HS-27A (cell line): Measurements from ENCODE around the gene KIF17.
"Not testable (repeated sequence)": the region's sequence is repeated elsewhere in the genome, so short reads cannot be mapped to it uniquely, and the experiment has no call there.

ENCODE experiments used
- DNase-seq: peaks from one replicate; pipeline ENCODE4 v3.0.0-alpha.2; 2012; ENCODE audit warnings: low read depth, missing footprints

KIF17 gene

DNA sequence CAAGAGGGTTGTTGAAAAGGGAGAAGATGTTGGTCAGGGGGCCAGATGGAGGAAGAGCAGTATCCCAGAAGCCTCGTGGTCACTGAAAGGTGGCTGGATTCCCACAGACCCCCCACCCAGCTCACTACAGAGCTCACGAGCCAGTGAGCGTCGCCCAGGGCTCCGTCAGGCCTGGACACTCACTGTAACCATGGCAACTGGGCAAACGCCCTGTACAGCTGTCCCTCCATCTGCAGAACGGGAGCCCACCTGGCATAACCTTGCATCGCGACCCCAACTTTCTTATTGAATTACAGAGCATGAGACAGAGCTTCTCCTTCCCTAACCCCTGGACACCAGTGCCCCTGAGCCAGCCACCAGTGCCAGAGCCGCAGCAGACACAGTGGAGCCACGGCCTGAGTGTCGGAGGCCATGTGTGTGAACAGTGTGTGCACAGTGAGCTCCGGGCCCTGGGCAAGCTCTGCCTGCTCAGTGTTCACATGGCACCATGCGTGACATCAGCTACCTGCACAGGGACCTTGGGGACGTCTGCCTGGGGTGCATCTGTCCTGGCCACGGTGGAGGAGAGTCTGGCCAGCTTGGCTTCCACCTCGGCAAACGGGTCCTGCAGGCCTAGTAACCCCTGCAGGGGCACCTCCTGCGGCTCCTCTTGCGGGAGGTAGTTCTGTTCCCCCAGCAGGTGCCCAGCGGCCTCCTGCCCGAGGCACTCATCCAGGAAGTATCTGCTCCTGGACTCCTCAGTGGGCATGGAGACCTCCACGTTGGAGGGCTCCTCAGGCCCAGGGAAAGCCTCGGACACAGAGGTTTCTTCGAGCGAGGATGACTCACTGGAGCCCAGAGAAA lies 30.7 kb downstream of the KIF17 start:
- DNase-seq, result no peak

DNA sequence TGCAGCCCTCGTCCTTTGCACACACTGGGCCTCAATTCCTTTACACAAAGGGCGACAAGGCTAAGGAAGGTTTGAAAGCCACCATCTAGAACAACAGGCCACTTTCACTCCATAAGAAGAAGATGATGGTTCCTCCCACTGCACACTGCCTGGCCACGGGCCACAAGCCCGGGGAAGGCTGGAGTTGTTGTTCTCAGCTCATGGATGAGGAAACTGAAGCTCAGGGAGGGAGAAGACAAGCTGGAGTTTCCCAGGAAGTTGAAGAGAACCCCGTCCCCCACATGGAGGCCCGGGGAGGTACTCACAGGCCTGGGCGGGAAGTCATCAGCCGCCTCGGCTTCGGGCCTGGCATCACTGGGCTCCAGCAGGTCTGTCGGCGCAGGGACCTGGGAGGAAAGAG lies 32.1 kb downstream of the KIF17 start:
- no peak for DNase-seq

DNA sequence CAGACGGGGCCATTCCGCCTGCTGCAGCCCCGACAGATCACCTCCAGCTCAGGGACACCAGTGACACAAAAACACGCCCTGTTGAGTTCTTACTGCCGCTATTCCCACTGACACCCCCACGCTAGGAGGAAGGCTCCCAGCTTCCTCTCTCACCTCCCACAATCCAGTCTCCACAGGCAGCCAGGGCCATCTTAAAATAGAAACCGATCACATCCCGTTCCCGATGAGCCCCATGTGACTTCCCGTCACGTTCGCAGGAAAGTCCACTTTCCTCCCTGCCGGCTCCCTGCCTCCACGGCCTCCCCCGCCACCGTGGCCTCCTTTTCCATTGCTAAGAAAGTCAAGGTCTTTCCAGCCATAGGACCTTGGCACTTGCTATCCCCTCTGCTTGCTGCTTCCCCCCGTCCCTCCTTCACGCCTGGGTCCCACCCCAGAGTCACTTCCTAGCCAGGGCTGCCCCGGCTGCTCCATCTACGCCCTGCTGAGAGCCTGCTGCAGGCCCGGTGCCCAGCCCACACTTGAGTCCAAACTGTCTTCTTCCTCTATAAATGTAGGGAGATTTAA lies 32.6 kb downstream of the KIF17 start:
- DNase-seq, result no peak

DNA sequence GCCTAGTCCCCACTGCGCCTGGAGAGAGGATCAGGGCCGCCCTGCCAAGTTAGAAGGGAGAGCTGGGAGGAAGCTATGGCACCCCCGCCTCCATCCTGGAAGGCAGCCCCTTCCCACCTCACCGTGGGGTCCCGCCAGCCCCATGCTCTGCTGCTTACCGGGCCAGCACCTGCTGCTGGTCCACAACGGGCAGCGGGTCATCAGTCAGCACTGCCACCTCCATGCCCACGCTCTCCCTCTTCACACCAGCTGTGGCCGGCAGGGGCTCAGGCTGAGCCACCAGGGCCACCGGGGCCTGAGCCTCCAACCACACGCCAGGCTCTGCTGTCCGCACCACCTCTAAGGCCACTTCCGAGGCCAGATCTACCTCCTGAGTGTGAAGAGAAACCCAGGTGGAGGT lies 33.2 kb downstream of the KIF17 start:
- DNase-seq, result no peak

DNA sequence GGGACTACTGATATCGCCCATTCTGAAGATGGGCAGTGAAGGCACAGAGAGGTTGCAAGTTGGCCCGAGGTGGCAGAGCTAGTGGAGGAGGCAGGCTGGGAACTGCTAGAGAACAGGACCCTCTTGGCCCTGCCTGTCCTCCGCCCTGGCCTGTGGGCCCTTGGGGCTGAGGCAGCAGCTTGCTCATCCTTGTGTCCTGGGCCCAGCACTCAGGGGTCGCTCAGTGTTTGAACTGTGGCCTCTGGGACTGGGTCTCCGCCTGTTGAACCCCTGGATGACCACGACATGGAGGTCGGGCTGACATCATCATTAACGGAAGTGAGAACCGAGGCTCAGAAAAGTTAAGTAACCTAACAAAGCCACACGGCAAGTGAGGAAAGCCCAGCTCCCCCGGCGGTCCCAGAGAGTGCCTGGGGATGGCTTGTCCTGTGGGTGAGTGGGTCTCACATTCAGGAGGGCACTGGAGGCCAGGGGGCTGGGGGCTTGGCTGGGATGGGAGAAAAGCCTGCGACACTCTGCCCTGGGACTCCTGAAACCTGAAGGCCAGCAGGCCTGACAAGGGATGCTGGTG lies 33.7 kb downstream of the KIF17 start:
- no peak for DNase-seq

DNA sequence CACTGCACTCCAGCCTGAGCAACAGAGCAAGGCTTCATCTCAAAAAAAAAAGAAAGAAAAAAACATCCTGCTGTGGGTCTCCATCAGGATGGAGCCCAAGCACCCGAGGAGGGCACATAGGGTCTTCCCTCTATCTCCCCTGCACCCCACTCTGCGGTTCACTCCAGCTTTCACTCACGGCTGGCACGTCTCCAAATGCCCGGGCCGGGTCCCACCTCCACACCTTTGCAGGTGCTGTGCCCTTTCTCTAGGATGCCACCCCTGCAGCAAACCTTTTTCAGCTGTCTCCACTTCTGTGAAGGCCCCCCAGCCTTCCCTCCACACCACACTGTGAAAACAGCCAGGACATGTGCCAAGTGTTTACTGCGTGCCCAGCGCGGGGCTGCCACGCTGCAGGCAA lies 34.2 kb downstream of the KIF17 start:
- DNase-seq, result no peak

DNA sequence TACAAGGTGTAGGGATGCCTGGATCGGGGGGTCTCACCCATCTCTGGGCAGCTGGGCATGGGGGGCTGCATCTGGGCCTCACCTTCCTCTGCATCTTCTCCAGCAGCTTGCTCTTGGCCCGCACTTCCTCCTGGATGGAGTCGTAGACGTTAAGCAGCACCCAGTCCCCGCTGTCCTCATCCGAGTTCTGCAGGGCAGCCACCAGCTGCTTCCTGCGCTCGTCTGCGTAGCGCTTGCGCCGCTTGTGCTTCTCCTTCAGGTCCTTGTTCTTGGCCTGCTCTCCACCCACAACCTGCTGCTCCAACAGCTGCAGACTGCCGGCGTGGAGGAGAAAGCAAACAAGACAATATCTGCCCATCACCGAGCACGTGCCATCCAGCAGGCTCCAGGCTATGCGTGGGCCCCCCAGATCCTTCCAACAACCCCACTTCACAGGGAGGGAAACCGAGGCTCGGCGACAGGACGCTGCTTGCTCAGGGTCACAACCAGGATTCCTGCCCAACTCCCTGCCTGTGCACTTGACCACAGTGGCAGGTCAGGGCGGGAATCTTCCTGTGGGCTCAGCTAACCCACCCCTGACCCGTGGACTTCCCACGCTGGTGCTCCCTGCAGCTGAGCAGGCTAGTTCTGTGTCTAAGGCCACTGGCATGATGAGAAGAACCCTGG lies 35.1 kb downstream of the KIF17 start:
- no peak for DNase-seq

DNA sequence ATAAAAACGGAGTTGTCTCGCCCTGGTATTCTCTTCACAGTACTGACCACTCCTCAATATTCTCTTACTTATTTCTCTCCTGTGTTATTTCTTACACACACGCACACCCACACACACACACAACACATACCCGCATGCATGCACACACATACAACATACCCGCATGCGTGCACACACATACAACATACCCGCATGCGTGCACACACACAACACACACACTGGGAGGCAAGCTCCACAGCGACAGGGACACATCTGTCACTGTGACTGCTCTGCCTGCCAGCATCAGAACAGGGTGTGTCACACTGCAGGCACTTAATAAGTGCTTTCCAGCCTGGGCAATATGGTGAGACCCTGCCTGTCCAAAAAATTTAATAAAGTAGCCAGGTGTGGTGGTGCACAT lies 35.8 kb downstream of the KIF17 start:
- DNase-seq, result no peak

DNA sequence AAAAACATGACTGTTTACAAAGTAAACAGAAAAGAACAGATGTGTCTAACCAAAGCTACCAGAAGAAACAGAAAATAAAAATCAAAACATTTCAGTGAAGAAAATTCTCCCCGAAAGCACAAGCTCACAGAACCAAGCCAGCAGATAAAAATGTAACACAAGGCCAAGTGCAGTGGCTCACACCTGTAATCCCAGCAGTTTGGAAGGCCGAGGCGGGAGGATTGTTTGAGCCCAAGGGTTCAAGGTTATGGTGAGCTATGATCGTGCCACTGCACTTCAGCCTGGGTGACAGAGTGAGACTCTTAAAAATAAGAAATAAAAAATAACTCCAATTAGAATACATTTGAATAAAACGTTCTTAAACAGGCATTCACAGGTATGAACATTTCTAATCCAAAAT lies 37.5 kb downstream of the KIF17 start:
- no peak for DNase-seq

DNA sequence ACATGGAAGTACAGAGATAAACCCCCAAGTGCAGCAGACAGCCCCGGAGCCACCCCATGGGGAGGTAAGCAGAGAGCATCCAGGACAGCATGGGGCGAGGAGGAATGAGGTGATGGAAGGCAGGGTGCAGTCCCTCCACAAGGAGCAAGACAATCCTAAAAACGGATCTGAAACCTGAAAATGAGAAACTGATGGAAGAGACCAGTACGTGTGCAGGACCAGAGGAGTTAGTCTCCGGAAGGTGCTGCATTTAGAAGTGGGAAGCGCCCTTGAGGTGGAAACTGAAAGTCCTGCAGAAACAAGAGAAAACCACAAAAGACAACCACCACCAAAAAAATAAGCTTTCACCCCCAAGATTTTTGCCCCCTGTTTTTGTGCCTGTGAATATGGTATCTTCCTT lies 39.2 kb downstream of the KIF17 start:
- no peak for DNase-seq

DNA sequence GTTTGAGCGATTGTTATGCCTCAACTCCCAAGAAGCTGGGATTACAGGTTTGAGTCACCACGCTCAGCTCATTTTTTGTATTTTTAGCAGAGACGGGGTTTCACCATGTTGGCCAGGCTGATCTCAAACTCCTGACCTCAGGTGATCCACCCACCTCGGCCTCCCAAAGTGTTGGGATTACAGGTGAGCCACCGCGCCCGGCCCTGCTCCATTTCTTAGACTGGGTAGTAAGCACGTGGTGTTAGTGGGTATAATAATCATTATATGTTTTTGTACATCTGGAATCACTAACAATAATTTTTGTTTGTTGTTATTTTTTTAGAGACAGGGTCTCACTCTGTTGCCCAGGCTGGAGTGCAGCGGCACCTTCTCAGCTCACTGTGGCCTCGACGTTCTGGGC lies 44.2 kb downstream of the KIF17 start:
- DNase-seq, result not testable (repeated sequence)

DNA sequence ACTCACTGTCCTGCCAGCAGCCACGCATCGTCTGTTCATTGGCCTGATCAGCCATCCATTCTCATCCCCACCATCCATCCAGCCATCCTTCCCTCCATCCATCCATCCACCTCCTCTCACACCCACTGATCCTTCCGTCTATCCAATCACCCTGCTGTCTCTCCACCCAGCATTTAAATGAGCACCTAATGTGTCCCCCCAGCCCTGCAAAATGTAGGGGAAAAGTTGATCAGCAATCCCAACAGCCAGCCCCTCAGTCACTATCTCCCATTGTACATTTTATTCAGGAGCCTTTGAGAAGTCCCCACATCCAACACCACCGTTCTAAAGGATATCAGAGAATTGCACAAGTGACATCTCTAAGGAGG lies 45.6 kb downstream of the KIF17 start:
- no peak for DNase-seq

DNA sequence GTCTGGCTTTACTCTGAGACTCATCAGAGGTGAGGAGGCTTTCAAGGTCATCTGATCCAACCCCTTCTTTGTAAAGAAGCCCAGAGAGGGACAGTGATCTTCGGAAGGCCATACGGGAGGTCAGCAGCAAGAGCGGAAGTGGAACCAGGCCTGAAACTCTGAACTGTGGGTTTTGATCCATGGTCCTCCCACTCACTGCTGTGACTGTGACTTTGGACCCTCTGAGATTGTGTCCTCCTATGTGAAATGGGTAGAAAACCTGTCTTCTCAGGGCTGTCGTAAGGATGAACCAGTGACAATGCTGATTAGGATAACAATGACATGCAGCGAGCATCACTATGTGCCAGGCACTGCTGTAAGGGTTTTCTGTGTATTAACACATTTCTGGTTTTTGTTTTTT lies 46.9 kb downstream of the KIF17 start:
- no peak for DNase-seq

DNA sequence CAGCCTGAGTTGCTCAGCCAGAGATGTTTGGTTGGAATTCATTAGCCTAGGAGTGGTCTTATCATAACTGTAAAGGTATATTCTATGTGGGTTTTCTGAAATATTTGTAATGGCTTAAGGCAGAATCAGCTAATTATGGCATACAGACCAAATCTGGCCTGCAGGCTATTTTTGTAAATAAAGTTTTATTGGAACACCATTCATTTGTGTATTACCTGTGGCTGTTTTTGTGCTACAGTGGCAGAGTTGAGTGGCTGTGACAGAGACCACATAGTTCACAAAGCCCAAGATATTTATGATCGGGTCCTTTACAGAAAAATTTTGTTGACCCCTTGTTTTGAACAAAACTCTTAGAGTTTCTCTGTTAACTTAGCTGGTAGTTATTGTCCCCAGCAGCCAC lies 49.2 kb downstream of the KIF17 start:
- DNase-seq, result no peak

DNA sequence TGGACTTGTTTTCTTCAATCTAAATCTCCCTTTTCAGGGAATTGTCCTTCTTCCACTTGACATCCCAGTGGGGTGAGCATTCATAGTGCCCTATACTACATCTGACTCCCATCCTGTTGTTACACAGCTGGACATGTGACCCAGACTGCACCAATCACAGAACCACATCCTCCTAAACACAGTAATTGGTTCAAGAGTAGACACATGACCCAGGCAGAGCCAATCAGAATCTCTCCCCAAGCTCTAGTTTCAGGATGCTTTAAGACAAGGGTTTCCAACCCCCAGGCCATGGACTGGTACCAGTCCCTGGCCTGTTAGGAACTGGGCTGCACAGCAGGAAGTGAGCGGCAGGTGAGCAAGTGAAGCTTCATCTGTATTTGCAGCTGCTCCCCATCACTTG lies 51.0 kb downstream of the KIF17 start:
- no peak for DNase-seq

DNA sequence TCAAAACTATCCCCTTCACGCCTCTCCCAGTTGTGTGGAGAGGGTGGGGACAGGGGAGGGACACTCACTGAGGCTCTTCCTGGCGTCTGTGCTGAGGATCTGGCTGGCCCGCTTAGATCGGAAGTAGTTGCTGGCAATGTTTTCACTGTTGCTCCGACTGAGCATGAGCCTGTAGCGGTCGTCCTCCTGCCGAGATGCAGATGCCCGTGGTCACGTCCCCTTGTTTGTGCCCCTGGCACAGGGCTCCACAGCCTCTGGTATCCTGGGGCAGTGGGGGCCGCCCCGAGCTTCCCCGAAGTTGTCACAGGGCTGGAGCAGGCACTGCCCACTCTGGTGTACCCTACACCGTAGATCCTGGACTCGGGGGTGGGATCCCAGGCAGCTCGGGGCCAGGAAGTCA lies 51.7 kb downstream of the KIF17 start:
- no peak for DNase-seq

DNA sequence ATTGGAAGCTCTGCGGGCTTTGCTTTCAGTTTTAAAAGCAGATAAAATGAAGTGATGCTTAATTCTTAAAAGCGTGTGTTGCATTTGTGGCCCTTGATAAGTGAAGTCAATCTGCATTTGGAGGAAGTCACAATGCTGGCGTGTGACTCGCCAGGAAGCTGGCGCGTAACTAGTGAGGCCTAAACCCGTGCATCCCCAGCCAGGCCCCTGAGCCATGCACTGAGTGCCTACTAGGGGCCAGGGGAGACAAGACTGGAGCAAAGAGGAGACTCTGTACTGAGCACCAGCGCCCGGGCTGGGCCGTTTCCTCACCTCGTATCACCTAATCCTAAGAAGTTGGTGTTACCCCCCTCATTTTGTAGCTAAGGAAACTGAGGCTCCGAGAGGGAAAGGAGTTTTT lies 52.1 kb downstream of the KIF17 start:
- no peak for DNase-seq

DNA sequence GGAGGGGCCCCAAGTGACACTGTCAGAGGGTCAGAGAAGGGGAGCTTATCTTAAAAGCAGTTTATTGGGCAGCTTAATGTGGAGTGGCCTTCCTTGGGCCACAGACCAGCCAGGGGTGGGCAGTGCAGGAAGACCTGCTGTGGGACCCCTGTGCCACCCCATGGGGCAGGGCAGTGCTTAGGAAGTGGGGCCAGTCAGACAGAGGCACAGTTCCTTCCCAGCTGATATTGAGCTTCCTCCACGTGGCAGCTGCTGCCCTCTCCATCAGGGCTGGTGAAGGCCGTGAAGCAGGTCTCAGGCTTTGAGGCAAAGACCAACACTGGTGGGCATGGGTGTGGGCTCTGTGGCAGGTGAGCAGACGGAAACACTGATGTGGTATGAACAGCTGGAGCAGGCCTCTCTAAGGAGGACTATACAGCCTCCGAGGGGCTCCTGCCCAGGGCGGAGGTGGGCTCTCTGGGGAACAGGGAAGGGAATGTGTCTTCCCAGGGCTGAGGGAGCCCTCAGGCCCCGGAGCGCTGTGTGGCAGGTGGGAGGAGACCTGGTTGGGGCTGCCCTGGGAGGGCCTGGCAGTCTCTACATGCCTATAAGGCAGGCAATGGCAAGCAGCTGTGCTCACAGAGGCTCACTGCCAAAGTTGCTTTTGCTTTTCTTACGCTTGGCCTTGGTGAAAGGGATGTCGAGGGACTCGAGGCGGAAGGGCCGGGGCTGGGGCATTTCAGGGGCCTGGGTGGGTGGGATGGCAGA lies 53.7 kb downstream of the KIF17 start:
- DNase-seq, result no peak

DNA sequence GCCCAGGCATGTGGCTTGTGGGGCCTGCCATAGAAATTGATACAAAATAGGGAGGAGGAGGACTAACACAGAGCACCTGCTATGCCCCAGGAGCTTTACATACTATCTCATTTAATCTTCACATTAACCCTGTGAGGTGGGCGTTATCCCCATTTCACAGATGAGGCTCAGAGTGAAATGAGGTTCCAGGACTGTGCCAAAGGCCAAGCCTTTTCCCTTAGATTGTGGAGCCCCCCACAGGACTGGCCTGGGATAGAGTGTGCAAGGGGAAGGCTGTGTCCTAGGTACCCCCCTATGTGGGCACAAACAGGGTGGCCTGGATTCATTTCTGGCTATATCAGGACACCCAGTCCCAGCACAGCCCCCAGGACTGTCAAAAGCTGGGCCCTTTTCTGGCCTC lies 54.4 kb downstream of the KIF17 start:
- DNase-seq, result no peak

DNA sequence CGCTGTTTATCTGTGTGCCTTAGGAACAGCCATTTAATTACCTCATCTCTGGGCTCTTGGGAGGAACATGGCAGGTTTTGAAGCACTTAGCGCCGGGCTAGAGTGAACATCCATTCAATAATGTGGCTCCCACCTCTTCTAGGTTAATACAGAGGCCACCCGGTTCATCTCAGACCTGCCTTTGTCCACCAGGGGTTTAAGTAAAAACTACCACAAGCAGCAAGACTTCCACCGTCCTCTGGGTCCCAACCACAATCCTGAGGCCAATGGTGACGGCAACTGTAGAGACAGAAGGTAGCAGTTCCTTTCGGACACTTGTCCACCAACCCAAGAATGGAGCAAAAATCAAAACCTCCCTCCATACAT lies 55.7 kb downstream of the KIF17 start:
- DNase-seq, result no peak

DNA sequence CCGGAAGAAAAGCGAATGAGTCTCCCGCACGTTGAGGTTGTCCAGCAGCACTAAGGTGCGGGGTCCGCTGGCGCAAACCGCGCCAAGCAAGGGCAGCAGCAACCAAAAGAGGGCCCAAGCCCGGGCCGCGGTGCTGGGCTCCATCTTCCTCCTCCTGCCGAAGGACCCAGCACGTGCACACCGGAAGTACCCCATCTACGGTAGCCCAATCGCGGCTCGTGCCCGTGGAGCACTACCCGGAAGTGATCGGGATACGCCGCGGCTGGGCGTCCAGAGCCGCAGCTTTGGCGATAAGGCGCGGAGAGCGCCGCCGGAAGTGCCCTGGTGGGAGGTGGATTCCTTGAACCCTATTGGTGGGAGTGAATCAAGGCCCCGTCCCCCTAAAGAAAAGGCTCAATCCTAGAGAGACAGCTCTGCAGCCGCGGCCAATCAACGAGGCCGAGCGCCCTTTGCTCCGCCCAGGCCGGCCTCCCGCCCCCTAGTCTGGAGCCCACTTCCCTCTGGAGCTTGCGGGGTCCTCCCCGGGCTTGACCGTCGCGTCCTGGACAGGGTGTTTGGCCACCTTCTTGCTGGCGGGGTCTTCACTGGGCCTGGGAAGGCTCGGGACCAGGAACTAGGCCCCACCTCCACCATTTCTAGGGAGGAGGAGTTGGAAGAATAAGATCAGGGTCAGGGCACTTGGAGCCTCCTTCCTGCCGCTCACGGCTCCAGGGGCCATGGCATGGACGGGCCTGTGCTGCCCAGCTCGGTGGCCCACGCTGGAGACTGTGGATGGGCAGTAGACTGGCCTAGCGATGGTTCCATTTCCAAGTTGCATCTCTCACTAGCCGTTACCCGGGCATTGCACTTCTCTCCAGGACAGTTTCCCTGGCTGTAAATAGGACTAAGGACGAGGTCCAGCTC lies 56.3 kb downstream of the KIF17 start, which contains the start of gene DDOST:
Gene DDOST, minus strand, starts transcription at position 163 of the 903 bp plus-strand sequence. Its CDS starts 19 bp downstream, at position 144.
- DNase-seq, result peak; percentile 96
